ENCODE measurements around the gene RPL37A.

DNA sequence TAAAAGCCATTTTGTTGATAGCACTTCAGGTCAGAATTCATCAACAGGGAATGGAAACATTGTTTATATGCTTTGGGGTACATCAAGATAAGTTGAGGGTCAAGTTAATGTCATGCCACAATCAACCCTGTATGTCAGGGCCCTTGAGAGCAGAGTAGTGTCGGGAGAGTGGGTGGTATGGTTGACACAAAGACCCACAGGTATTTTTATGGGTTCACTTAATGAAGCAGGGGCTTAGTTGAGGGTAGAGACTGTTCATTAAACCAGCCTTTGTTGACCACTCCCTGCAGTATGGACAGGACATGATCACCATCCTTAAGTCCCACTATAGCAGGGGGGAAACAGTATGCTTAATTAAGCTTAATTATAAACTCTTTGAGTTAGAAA is 5.7 kb downstream of the RPL37A start:
- TF ChIP-seq CTCF (IDR thresholded peaks at IDR 0.05; ENCODE audit: insufficient read depth, low read length, poor library complexity, severe bottlenecking) (no peak), EZH2phosphoT487 (conservative IDR thresholded peaks at IDR 0.05; ENCODE audit: low read length) (no peak)
